Gastrocnemius medialis (tissue), 4 donors: ENCODE data around the gene MED13L.

ENCODE experiments used
- CTCF ChIP-seq, 5 experiments: fragments of 450-650 bp in 3 of 5; fragments of 200-600 bp in 2 of 5; sonication (generic) in 2 of 5; IDR thresholded peaks in 4 of 5; conservative IDR thresholded peaks in 1 of 5; 1 replicate in 4 of 5; 2 replicates in 1 of 5; pipeline ENCODE4 v1.5.1; 2016 to 2019; ENCODE audit warnings: antibody characterized with exemption in 5 of 5, mild to moderate bottlenecking in 3 of 5, moderate library complexity in 3 of 5
- POLR2A ChIP-seq, 2 donors: fragments of 450-650 bp; IDR thresholded peaks; one replicate each; pipeline ENCODE4 v1.6.1; 2017; ENCODE audit warnings: antibody characterized with exemption in 2 of 2, mild to moderate bottlenecking in 2 of 2, moderate library complexity in 2 of 2

- TF ChIP-seq CTCF (IDR thresholded peaks at IDR 0.05 in 4 of 5, conservative IDR thresholded peaks at IDR 0.05 in 1 of 5), result no peak
- TF ChIP-seq POLR2A (IDR thresholded peaks at IDR 0.05), result no peak
These were observed 305.3 kb downstream of the MED13L start for GRCh38 chr12:115972241-115972640.
